Liver (tissue), 3 donors: ENCODE measurements around the gene ATP11A.

Experiments used
- EGR1 ChIP-seq, 2 donors: IDR thresholded peaks; 2 replicates each; pipeline ENCODE4 v1.6.1; 2016 to 2018; ENCODE audit warnings: antibody characterized with exemption in 2 of 2, low read depth in 2 of 2
- GABPA ChIP-seq, 2 donors: IDR thresholded peaks in 1 of 2; conservative IDR thresholded peaks in 1 of 2; 2 replicates each; pipeline ENCODE4 v1.6.1; 2016; ENCODE audit warnings: antibody characterized with exemption in 2 of 2, mild to moderate bottlenecking in 1 of 2, moderate library complexity in 1 of 2
- RAD21 ChIP-seq, 2 donors: IDR thresholded peaks; 2 replicates each; pipeline ENCODE4 v1.6.1; 2016; ENCODE audit warnings: antibody characterized with exemption in 2 of 2, mild to moderate bottlenecking in 2 of 2
- RXRA ChIP-seq, 2 donors: IDR thresholded peaks; 2 replicates each; pipeline ENCODE4 v1.6.1; 2017 to 2018; ENCODE audit warnings: antibody characterized with exemption in 2 of 2, mild to moderate bottlenecking in 1 of 2
- SP1 ChIP-seq: IDR thresholded peaks from 2 replicates; pipeline ENCODE4 v1.6.1; 2018; ENCODE audit warnings: antibody characterized with exemption, mild to moderate bottlenecking
- TAF1 ChIP-seq: conservative IDR thresholded peaks from 2 replicates; pipeline ENCODE4 v1.6.1; 2016; ENCODE audit warnings: antibody characterized with exemption, mild to moderate bottlenecking
- YY1 ChIP-seq: IDR thresholded peaks from 2 replicates; pipeline ENCODE4 v1.6.1; 2016; ENCODE audit warnings: antibody characterized with exemption, mild to moderate bottlenecking
- TF ChIP-seq, protein P1 (sequence below): fragments of 150-350 bp; IDR thresholded peaks from 2 replicates; pipeline ENCODE4 v1.5.1; 2017; ENCODE audit warnings: improper control_type of control experiment, low read depth, low read length; ENCODE audit not compliant: missing input control
- TF ChIP-seq, protein P2 (sequence below): IDR thresholded peaks from 2 replicates; pipeline ENCODE4 v1.6.1; 2016; ENCODE audit warnings: antibody characterized with exemption, mild to moderate bottlenecking
- TF ChIP-seq, protein P3 (sequence below): IDR thresholded peaks from 2 replicates; pipeline ENCODE4 v1.6.1; 2016; ENCODE audit warnings: antibody characterized with exemption
- TF ChIP-seq, protein P4 (sequence below): IDR thresholded peaks from 2 replicates; pipeline ENCODE4 v1.6.1; 2016; ENCODE audit warnings: antibody characterized with exemption
- donor health status: healthy.
- donor health status: healthy.

DNA sequence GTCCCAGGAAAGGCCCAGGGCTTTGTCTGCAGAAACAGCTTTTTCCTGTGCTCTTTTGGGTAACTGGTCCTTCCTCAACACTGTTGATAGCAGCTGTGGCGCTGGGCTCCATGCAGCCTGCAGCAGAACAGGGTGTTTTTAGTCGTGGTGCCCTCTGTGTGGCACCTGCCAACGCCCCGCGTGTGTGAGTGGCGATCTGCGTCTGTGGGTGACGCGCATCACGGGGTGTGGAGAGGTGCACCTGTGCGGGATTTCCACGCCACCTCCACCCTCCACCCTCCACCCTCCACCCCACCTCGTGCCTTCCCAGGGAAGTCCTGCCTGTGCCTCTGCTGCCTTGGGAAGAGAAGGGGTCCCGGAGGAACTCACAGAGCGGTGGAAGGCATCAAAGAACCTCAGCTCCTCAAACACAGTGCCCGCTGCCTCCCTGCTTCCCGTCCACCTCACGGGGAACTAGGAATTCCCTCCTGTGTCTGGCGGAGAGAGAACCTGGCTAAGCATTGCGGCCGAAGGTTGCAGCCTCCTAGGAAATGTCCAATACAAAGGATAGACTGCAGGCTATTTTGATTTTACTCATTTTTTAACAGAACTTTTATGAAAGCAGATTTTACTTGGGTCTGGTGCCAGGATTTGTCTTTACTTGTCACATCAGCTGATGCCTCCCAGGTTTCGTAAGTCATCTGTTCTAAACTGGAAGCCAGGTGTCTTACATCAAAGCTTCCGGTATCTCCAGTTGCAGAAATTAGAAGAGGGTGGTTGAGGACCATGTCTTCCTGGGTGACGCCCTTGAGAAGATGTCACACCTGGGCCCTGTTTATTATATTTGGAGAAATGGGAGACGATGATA lies 84.0 kb downstream of the ATP11A start:
- TF ChIP-seq, protein P1, sequence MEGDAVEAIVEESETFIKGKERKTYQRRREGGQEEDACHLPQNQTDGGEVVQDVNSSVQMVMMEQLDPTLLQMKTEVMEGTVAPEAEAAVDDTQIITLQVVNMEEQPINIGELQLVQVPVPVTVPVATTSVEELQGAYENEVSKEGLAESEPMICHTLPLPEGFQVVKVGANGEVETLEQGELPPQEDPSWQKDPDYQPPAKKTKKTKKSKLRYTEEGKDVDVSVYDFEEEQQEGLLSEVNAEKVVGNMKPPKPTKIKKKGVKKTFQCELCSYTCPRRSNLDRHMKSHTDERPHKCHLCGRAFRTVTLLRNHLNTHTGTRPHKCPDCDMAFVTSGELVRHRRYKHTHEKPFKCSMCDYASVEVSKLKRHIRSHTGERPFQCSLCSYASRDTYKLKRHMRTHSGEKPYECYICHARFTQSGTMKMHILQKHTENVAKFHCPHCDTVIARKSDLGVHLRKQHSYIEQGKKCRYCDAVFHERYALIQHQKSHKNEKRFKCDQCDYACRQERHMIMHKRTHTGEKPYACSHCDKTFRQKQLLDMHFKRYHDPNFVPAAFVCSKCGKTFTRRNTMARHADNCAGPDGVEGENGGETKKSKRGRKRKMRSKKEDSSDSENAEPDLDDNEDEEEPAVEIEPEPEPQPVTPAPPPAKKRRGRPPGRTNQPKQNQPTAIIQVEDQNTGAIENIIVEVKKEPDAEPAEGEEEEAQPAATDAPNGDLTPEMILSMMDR, result no peak
- TF ChIP-seq, protein P2, sequence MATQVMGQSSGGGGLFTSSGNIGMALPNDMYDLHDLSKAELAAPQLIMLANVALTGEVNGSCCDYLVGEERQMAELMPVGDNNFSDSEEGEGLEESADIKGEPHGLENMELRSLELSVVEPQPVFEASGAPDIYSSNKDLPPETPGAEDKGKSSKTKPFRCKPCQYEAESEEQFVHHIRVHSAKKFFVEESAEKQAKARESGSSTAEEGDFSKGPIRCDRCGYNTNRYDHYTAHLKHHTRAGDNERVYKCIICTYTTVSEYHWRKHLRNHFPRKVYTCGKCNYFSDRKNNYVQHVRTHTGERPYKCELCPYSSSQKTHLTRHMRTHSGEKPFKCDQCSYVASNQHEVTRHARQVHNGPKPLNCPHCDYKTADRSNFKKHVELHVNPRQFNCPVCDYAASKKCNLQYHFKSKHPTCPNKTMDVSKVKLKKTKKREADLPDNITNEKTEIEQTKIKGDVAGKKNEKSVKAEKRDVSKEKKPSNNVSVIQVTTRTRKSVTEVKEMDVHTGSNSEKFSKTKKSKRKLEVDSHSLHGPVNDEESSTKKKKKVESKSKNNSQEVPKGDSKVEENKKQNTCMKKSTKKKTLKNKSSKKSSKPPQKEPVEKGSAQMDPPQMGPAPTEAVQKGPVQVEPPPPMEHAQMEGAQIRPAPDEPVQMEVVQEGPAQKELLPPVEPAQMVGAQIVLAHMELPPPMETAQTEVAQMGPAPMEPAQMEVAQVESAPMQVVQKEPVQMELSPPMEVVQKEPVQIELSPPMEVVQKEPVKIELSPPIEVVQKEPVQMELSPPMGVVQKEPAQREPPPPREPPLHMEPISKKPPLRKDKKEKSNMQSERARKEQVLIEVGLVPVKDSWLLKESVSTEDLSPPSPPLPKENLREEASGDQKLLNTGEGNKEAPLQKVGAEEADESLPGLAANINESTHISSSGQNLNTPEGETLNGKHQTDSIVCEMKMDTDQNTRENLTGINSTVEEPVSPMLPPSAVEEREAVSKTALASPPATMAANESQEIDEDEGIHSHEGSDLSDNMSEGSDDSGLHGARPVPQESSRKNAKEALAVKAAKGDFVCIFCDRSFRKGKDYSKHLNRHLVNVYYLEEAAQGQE, result no peak
- TF ChIP-seq SP1 (no peak), TAF1 (no peak), RAD21 (IDR thresholded peaks at IDR 0.05) (no peak), EGR1 (IDR thresholded peaks at IDR 0.05; ENCODE audit: low read depth in 2 of 2) (no peak), GABPA (IDR thresholded peaks at IDR 0.05 in 1 of 2, conservative IDR thresholded peaks at IDR 0.05 in 1 of 2) (no peak), RXRA (IDR thresholded peaks at IDR 0.05) (no peak), YY1 (no peak)
- TF ChIP-seq, protein P3, sequence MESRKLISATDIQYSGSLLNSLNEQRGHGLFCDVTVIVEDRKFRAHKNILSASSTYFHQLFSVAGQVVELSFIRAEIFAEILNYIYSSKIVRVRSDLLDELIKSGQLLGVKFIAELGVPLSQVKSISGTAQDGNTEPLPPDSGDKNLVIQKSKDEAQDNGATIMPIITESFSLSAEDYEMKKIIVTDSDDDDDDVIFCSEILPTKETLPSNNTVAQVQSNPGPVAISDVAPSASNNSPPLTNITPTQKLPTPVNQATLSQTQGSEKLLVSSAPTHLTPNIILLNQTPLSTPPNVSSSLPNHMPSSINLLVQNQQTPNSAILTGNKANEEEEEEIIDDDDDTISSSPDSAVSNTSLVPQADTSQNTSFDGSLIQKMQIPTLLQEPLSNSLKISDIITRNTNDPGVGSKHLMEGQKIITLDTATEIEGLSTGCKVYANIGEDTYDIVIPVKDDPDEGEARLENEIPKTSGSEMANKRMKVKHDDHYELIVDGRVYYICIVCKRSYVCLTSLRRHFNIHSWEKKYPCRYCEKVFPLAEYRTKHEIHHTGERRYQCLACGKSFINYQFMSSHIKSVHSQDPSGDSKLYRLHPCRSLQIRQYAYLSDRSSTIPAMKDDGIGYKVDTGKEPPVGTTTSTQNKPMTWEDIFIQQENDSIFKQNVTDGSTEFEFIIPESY, result no peak
- TF ChIP-seq, protein P4, sequence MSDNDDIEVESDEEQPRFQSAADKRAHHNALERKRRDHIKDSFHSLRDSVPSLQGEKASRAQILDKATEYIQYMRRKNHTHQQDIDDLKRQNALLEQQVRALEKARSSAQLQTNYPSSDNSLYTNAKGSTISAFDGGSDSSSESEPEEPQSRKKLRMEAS, result no peak
